ENCODE data around the gene ANO10. TPM values are rescaled to one million over a fixed set of nuclear protein-coding genes. Genes with fewer than 3 reads are reported as not detected.

The ANO10 gene
- total RNA-seq, 1 experiment from 2014 or later, result 15.0 TPM

- Mint-ChIP-seq H3K36me3 (ENCODE audit: insufficient read depth, unreplicated experiment) (peaks cover 5% of the 10 kb centered on the region), H3K4me1 (ENCODE audit: insufficient read depth, unreplicated experiment) (peaks cover 5% of the 10 kb centered on the region), H3K9me3 (ENCODE audit: unreplicated experiment) (no peaks in the 10 kb centered on the region), H3K4me3 (ENCODE audit: unreplicated experiment) (no peak overlapping the region), H3K27ac (ENCODE audit: low read depth, unreplicated experiment) (no peak overlapping the region), H3K27me3 (ENCODE audit: insufficient read depth, unreplicated experiment) (no peaks in the 10 kb centered on the region)
- CTCF ChIA-PET, result interaction anchor here (0.7 kb wide), 1 partner anchor 523 kb away, joined by 3 read pairs; no protein-coding TSS in a partner anchor
- DNase-seq (ENCODE audit: unreplicated experiment), result no peak
- no TSS peak for BruUV-seq (replicated peaks)
- POLR2A ChIA-PET, result no interaction called here
- TF ChIP-seq CTCF (IDR thresholded peaks at IDR 0.05; ENCODE audit: unreplicated experiment), result no peak
- intact Hi-C loops (cut with micrococcal nuclease), result no loop called here
Observed at GRCh38 chr3:43584043-43584826, 37.6 kb downstream of the ANO10 start.

GRCh38 chr3:43583481-43583880 lies 38.3 kb downstream of the ANO10 start:
- H3K36me3 Mint-ChIP-seq (ENCODE audit: insufficient read depth, unreplicated experiment), result no peaks in the 10 kb centered on the region
- POLR2A ChIA-PET, result interaction anchor here (1.5 kb wide), 1 partner anchor 39 kb away, joined by 6 read pairs; the partner anchor contains the start of gene ANO10

GRCh38 chr3:43582866-43583265 lies 38.9 kb downstream of the ANO10 start:
- no peaks in the 10 kb centered on the region for H3K9me3 Mint-ChIP-seq (ENCODE audit: unreplicated experiment)
- POLR2A ChIA-PET, result interaction anchor here (1.5 kb wide), 1 partner anchor 39 kb away, joined by 6 read pairs; the partner anchor contains the start of gene ANO10

More at GRCh38 chr3:43583481-43583880, 38.3 kb downstream of the ANO10 start:
- H3K4me1 Mint-ChIP-seq (ENCODE audit: insufficient read depth, unreplicated experiment), result peaks cover 5% of the 10 kb centered on the region
- H3K9me3 Mint-ChIP-seq (ENCODE audit: unreplicated experiment), result no peaks in the 10 kb centered on the region
- intact Hi-C loops (cut with micrococcal nuclease), result no loop called here
- BruUV-seq (replicated peaks), result no TSS peak
- no peaks in the 10 kb centered on the region for H3K27me3 Mint-ChIP-seq (ENCODE audit: insufficient read depth, unreplicated experiment)
- CTCF ChIA-PET, result interaction anchor here (0.7 kb wide), 1 partner anchor 524 kb away, joined by 3 read pairs; no protein-coding TSS in a partner anchor
- no peak for DNase-seq (ENCODE audit: unreplicated experiment)
- no peak overlapping the region for H3K4me3 Mint-ChIP-seq (ENCODE audit: unreplicated experiment)
- no peak overlapping the region for H3K27ac Mint-ChIP-seq (ENCODE audit: low read depth, unreplicated experiment)
- no peak for TF ChIP-seq CTCF (IDR thresholded peaks at IDR 0.05; ENCODE audit: unreplicated experiment)

More at GRCh38 chr3:43582866-43583265, 38.9 kb downstream of the ANO10 start:
- no TSS peak for BruUV-seq (replicated peaks)
- TF ChIP-seq CTCF (IDR thresholded peaks at IDR 0.05; ENCODE audit: unreplicated experiment), result no peak
- H3K4me1 Mint-ChIP-seq (ENCODE audit: insufficient read depth, unreplicated experiment), result peaks cover 5% of the 10 kb centered on the region
- no peak overlapping the region for H3K4me3 Mint-ChIP-seq (ENCODE audit: unreplicated experiment)
- DNase-seq (ENCODE audit: unreplicated experiment), result no peak
- intact Hi-C loops (cut with micrococcal nuclease), result no loop called here
- H3K27ac Mint-ChIP-seq (ENCODE audit: low read depth, unreplicated experiment), result no peak overlapping the region
- no peaks in the 10 kb centered on the region for H3K27me3 Mint-ChIP-seq (ENCODE audit: insufficient read depth, unreplicated experiment)
- CTCF ChIA-PET, result no interaction called here
- H3K36me3 Mint-ChIP-seq (ENCODE audit: insufficient read depth, unreplicated experiment), result no peaks in the 10 kb centered on the region

All from MCF 10A (cell line).